Measurements from ENCODE around the gene ZBTB45.

DNA sequence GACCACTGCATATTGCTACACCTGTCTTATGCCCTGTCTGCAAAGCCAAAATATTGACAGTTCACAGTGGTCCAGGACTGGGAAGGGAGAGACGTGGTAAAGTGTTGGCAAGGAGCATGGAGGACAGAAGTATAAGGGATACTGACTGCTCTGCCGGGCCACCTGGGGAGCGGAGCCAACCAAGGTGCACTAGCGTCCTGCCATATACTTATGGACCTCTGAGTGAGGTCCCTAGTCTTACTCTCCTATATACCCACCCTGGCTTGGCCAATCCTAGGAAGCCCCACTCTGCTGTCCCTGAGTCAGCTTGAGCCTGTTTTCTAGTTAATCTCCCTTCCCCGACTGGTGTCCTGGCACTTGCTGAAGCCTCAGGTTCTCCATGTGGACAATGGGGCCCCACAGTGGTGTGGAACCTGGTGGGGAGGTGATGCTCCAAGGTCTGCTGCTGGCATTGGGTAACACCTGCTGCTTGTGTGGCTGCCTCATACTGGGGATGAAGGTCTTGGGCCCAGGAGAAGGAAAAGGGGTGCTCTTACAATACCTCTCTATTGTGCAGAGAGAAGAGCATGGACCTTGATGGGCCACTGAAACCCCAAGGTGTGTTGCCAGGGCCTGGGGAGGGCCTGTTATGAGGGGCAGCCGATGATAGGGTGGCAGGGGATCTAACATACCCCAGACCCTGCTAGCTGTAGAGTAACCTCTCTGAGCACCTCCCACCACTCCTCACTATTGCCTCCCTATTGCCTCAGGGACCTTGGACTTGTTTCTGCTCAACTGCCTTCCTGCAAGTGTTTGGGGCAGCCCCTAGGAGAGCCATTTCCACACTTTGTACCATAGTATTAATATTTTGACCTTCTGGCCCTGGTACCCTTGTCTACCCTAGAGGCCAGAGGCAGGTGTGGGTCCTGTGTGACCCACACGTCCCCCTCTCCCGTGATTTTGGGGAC lies 17.5 kb upstream of the ZBTB45 start:
- TF ChIP-seq, protein P1, sequence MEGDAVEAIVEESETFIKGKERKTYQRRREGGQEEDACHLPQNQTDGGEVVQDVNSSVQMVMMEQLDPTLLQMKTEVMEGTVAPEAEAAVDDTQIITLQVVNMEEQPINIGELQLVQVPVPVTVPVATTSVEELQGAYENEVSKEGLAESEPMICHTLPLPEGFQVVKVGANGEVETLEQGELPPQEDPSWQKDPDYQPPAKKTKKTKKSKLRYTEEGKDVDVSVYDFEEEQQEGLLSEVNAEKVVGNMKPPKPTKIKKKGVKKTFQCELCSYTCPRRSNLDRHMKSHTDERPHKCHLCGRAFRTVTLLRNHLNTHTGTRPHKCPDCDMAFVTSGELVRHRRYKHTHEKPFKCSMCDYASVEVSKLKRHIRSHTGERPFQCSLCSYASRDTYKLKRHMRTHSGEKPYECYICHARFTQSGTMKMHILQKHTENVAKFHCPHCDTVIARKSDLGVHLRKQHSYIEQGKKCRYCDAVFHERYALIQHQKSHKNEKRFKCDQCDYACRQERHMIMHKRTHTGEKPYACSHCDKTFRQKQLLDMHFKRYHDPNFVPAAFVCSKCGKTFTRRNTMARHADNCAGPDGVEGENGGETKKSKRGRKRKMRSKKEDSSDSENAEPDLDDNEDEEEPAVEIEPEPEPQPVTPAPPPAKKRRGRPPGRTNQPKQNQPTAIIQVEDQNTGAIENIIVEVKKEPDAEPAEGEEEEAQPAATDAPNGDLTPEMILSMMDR (IDR thresholded peaks at IDR 0.05; ENCODE audit: low read depth, low read length), result no peak
- no peak for TF ChIP-seq MYC (IDR thresholded peaks at IDR 0.05; ENCODE audit: low read depth, low read length)
- TF ChIP-seq POLR2A (IDR thresholded peaks at IDR 0.05; ENCODE audit: extremely low read depth, insufficient read length), result no peak
- TF ChIP-seq, protein P2, sequence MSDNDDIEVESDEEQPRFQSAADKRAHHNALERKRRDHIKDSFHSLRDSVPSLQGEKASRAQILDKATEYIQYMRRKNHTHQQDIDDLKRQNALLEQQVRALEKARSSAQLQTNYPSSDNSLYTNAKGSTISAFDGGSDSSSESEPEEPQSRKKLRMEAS (IDR thresholded peaks at IDR 0.05; ENCODE audit: low read depth, low read length), result no peak

Data from NB4 (cell line).